Smooth muscle cell (in vitro differentiated cells): ENCODE data around the gene FAM72A. TPM values are rescaled to one million over a fixed set of nuclear protein-coding genes. Genes with fewer than 3 reads are reported as not detected.
"Not testable (repeated sequence)": the region's sequence is repeated elsewhere in the genome, so short reads cannot be mapped to it uniquely, and the experiment has no call there.

Experiments
- DNase-seq: peaks from one replicate; lab custom pipeline; 2025; ENCODE audit not compliant: unreplicated experiment; lab: John Stamatoyannopoulos, UW
- H2AFZ ChIP-seq: fragments of 200-600 bp; sonication (generic); 2 replicates; pipeline ENCODE4 v1.6.0; 2016; ENCODE audit warnings: antibody characterized with exemption, low read depth, mild to moderate bottlenecking
- H3F3A ChIP-seq: fragments of 200-600 bp; sonication (generic); 2 replicates; pipeline ENCODE4 v1.6.0; 2017; ENCODE audit warnings: antibody characterized with exemption, low read depth
- H3K27ac ChIP-seq: fragments of 200-600 bp; sonication (generic); 2 replicates; pipeline ENCODE4 v1.5.1; 2016; ENCODE audit warnings: low read depth, mild to moderate bottlenecking
- H3K27me3 ChIP-seq: fragments of 200-600 bp; sonication (generic); 2 replicates; pipeline ENCODE4 v1.6.1; 2016; ENCODE audit warnings: low read depth, mild to moderate bottlenecking
- H3K36me3 ChIP-seq: fragments of 200-600 bp; sonication (generic); 2 replicates; pipeline ENCODE4 v1.5.1; 2016; ENCODE audit warnings: low read depth
- H3K4me1 ChIP-seq: fragments of 200-600 bp; sonication (generic); 2 replicates; pipeline ENCODE4 v1.5.1; 2016; ENCODE audit warnings: low read depth
- H3K4me2 ChIP-seq: fragments of 200-600 bp; sonication (generic); 2 replicates; pipeline ENCODE4 v1.6.0; 2016; ENCODE audit warnings: mild to moderate bottlenecking
- H3K4me3 ChIP-seq: fragments of 200-600 bp; sonication (generic); 2 replicates; pipeline ENCODE4 v1.5.1; 2016; ENCODE audit warnings: mild to moderate bottlenecking
- H3K79me2 ChIP-seq: fragments of 200-600 bp; sonication (generic); 2 replicates; pipeline ENCODE4 v1.6.0; 2016; ENCODE audit warnings: low read depth, mild to moderate bottlenecking
- H3K9ac ChIP-seq: fragments of 200-600 bp; sonication (generic); 2 replicates; pipeline ENCODE4 v1.6.0; 2016; ENCODE audit warnings: low read depth
- H3K9me3 ChIP-seq: fragments of 200-600 bp; sonication (generic); replicated peaks from 2 replicates; pipeline ENCODE4 v1.5.1; 2016; ENCODE audit warnings: low read depth
- H4K20me1 ChIP-seq: fragments of 200-600 bp; sonication (generic); 2 replicates; pipeline ENCODE4 v1.6.0; 2016; ENCODE audit warnings: low read depth
- WGBS: methylation state at CpG from one replicate; pipeline ENCODE4 v1.1.7; 2016; ENCODE audit warnings: low lambda C conversion rate; 5-methylcytosine and 5-hydroxymethylcytosine counted together
- polyA plus RNA-seq: library from polyadenylated mRNA; unstranded; fragments of >200 nt; fragmentation: Nextera tagmentation; extraction: Ambion mirVana; gene quantifications from 2 replicates; pipeline ENCODE4 v1.2.1, GENCODE V29; 2016
- total RNA-seq: library from RNA; depleted of rRNA; stranded (reverse); fragments of >200 nt; gene quantifications from 2 replicates; pipeline ENCODE4 v1.2.3, GENCODE V29; 2014
- TF ChIP-seq, protein P1 (sequence below): fragments of 200-600 bp; sonication (generic); IDR thresholded peaks from 2 replicates; pipeline ENCODE4 v1.5.1; 2017; ENCODE audit warnings: borderline replicate concordance, mild to moderate bottlenecking, antibody characterized with exemption; ENCODE audit not compliant: insufficient read depth, poor library complexity, severe bottlenecking

Gene FAM72A
- total and polyA plus RNA-seq, 2 experiments from 2014 or later: 2.9 to 3.7 TPM

DNA sequence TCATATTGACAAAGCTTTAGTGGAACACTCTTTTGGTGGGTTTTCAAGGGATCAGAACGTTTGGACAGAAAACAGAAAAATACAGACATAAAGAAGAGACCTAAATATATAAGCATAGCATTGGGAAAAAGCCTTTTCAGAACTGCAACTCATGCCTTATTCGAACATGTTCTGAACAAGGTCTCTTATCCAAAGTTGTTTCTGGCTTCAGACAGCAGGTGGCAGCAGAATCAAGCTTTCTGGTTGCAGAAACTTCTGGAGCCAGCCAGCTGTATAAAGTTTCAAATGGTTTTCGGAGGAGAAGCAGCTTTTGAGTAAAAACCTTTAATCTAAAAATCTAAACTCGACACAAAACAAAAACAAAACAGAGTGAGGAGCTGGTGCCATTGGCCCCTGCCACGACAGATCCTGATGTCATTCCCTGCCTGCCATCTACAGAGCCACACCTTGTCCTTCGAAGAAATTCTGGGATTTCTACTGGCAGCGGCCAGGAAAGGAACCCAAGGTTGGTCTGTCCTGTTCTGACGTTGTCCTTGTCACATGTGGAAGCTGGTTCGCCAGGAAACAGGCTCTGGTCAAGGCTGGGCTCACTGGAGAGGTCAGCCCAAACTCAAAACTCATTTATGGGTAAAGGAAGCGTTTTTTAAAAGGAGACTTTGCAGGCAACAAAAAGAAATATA, 35.1 kb downstream of the FAM72A start:
- 28% methylated on average over 5 of the region's 10 CpGs for WGBS
- H4K20me1 ChIP-seq, H3K27ac ChIP-seq, H3F3A ChIP-seq, H3K79me2 ChIP-seq, H3K9me3 ChIP-seq, H3K4me3 ChIP-seq, H3K4me1 ChIP-seq, DNase-seq, H3K27me3 ChIP-seq, H3K4me2 ChIP-seq, H3K36me3 ChIP-seq, H3K9ac ChIP-seq, H2AFZ ChIP-seq: not testable (repeated sequence)
- TF ChIP-seq, protein P1, sequence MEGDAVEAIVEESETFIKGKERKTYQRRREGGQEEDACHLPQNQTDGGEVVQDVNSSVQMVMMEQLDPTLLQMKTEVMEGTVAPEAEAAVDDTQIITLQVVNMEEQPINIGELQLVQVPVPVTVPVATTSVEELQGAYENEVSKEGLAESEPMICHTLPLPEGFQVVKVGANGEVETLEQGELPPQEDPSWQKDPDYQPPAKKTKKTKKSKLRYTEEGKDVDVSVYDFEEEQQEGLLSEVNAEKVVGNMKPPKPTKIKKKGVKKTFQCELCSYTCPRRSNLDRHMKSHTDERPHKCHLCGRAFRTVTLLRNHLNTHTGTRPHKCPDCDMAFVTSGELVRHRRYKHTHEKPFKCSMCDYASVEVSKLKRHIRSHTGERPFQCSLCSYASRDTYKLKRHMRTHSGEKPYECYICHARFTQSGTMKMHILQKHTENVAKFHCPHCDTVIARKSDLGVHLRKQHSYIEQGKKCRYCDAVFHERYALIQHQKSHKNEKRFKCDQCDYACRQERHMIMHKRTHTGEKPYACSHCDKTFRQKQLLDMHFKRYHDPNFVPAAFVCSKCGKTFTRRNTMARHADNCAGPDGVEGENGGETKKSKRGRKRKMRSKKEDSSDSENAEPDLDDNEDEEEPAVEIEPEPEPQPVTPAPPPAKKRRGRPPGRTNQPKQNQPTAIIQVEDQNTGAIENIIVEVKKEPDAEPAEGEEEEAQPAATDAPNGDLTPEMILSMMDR: peak; percentile 27

DNA sequence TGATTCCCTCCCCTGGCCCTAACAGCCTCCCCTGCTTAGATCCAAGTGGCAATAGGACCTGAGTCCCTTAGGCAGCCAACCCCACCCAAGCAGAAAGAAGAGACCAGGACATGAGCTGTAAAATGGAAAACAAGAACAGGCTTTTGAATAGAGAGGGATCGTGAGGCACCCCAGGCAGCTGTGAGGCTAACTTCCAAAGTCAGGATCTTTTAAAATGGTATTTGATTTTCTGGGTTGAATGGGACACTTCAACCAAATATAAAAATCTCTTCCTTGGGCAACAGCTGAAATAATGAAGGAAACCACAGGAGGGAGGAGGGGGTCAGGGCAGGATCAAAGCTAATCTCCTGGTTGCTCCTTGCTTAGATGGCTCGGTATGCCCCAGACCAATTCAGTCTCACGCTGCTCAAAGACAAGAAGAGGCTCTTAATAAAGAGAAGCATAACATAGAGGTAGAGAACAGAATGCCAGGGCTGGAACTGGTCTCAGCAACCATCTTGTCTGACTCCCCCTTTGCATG, 56.8 kb downstream of the FAM72A start:
- Histone ChIP-seq H3K79me2 (no peaks in the 10 kb centered on the region), H3F3A (no peaks in the 10 kb centered on the region), H3K9me3 (no peaks in the 10 kb centered on the region), H4K20me1 (no peaks in the 10 kb centered on the region), H2AFZ (no peak overlapping the region), H3K36me3 (no peaks in the 10 kb centered on the region), H3K4me2 (no peak overlapping the region), H3K27me3 (peaks cover 4% of the 10 kb centered on the region), H3K27ac (no peak overlapping the region), H3K9ac (no peak overlapping the region), H3K4me3 (no peak overlapping the region), H3K4me1 (no peaks in the 10 kb centered on the region)
- TF ChIP-seq, protein P1: no peak
- 56% methylated on average over 3 of the region's 3 CpGs for WGBS
- DNase-seq: no peak

DNA sequence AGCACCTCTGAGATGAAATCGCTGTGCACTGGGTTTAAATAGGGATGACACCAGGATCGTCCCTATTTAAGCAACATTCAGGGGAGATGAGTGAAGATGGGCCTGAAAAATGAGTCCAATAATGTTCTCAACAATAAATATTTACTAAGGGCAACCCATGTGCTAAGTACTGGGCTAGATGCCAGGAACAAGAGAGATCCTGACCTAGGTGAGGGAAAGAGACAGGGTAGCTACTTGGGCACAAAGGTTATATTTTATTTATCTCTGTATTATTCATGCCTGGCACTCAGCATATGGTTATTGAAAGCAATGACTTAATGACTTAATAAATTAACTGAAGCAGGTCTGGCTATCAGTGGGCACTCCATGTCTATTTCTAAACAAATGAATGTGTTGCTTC, 58.0 kb downstream of the FAM72A start:
- H3K36me3 ChIP-seq: no peaks in the 10 kb centered on the region
- H3K4me3 ChIP-seq: no peak overlapping the region
- H3K27ac ChIP-seq: no peak overlapping the region
- no peaks in the 10 kb centered on the region for H3K9me3 ChIP-seq
- H2AFZ ChIP-seq: no peak overlapping the region
- H3K27me3 ChIP-seq: peaks cover 7% of the 10 kb centered on the region
- H3K4me2 ChIP-seq: no peak overlapping the region
- DNase-seq: no peak
- no peaks in the 10 kb centered on the region for H3K4me1 ChIP-seq
- no peaks in the 10 kb centered on the region for H3K79me2 ChIP-seq
- WGBS: 78% methylated on average over 2 of the region's 2 CpGs
- no peaks in the 10 kb centered on the region for H4K20me1 ChIP-seq
- H3K9ac ChIP-seq: no peak overlapping the region
- no peaks in the 10 kb centered on the region for H3F3A ChIP-seq
- TF ChIP-seq, protein P1: no peak
